CD4-positive, alpha-beta T cell treated with Interleukin-21 for 1 hour (primary cell): Measurements from ENCODE around the gene LUZP2.

Experiments used
- DNase-seq: peaks from one replicate; pipeline ENCODE4 v3.0.0-alpha.2; 2020

The LUZP2 gene

DNA sequence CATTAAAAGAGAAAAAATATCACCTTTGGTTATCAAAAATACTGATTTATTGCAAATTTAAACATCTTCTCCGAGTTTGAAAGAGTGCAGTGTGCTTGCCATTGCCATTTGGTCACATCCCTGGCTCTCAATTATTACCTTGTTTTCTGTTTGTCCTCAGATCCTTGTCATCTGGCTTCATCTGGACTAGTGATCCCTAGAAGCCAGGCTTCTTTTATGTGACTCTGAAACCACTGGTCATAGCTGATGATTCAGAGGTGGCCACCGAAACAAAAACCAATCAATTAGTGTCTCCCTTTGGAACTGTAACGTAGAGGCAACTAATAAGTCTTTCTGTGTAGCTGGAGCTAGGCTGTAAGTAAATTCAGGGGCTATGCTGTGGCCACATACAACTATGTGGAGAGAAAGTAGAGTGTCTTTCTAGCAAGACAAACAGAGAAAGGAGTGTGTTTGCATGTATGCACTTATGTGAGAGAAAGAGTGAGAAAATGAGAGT lies 237.9 kb downstream of the LUZP2 start:
- DNase-seq: no peak

- DNase-seq: no peak
Measured at GRCh38 chr11:24738972-24739371, 242.1 kb downstream of the LUZP2 start.

GRCh38 chr11:24739637-24740036 lies 242.8 kb downstream of the LUZP2 start:
- no peak for DNase-seq

DNA sequence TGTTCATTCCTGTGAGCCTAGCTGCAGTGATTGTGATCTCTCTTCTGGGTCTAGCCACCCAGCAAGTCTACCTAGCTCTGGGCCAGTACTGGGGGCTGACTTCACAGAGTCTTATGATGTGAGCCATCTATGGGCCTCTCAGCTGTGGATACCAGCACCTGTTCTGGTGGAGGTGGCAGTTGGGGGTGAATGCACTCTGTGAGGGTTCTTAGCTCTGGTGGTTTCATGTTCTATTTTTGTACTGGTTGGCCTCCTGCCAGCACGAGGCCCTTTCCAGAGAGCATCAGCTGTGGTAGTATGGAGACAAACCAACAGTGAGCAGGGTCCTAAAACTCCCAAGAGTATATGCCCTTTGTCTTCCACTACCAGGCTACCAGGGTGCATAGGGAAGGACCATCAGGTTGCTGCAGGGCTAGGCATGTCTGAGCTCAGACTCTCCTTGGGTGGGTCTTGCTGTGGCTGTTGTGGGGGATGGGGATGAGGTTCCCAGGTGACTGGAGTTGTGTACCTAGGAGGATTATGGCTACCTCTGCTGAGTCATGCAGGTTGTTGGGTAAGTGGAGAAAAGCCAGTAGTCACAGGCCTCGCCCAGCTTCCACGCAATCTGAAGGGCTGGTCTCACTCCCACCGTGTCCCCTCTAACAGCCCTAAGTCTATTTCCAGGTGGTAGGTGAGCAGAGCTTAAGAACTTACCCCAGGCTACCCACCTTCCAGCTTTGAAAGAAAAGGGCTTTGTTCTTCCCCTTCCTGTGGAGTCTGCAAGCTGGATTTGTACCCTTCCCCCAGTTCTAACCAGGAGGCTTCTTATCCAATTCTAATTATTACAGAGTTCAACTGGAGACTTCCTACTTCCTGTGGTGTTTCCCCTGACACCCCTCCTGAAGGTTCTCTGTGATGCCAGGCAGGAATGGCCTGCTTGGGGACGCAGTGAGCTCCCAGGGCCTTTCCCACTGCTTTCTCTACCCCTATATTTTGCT lies 250.7 kb downstream of the LUZP2 start:
- no peak for DNase-seq

DNA sequence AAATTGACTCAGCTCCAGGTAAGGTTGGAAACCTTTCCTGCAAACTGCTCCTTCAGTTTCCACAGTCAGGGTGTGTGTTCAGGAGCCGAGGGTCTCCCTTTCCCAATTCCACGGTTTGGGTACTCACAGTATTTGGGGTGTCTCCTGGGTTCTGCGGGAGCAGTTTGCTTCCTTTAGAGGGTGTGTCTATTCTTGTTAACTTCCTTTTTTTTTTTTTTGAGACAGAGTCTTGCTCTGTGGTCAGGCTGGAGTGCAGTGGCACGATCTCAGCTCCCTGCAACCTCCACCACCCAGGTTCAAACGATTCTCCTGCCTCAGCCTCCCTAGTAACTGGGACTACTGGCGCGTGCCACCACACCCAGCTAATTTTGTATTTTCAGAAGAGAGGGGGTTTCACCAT lies 251.4 kb downstream of the LUZP2 start:
- DNase-seq: no peak

DNA sequence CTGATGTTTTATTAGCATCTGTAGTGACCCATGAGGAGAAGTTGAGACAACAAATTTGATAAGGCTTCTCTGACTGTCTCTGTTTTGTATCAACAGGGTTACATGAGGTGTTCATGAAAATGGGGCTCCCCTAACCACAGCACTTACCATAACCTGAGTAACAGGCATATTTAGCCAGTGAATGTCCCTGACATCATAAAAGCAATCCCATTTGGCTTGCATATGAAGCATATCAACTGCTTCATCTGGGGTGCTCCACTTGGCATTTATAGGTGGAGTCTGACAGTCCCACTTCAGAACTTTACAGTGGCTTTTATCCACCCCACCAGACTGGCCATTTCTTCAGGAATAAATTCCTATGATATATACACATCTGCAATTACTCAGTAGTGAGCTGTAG lies 257.6 kb downstream of the LUZP2 start:
- no peak for DNase-seq

- no peak for DNase-seq
Measured at GRCh38 chr11:24755260-24755839, 258.5 kb downstream of the LUZP2 start.

DNA sequence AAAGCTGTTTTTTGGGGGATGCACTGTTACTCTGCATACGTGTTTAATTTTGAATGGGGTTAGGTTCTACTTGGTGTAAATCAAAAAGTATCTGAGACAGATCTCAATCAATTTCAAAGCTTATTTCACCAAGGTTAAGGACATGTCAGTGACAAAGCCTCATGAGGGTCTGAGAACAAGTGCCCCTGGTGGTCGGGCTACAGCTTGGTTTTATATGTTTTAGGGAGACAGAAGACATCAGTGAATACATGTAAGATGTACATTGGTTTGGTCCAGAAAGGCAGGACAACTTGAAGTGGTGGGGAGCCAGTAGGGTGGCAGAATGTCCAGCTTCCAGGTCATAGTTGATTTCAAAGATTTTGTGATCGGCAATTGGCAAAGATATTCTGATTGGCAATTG lies 262.9 kb downstream of the LUZP2 start:
- DNase-seq: no peak

- no peak for DNase-seq
Measured at GRCh38 chr11:24760681-24761080, 263.8 kb downstream of the LUZP2 start.

- no peak for DNase-seq
Measured at GRCh38 chr11:24762076-24762475, 265.2 kb downstream of the LUZP2 start.

- DNase-seq: no peak
Measured at GRCh38 chr11:24767411-24767810, 270.6 kb downstream of the LUZP2 start.

GRCh38 chr11:24773322-24773721 lies 276.5 kb downstream of the LUZP2 start:
- DNase-seq: no peak

GRCh38 chr11:24779791-24780190 lies 282.9 kb downstream of the LUZP2 start:
- no peak for DNase-seq

GRCh38 chr11:24781288-24781687 lies 284.4 kb downstream of the LUZP2 start:
- DNase-seq: no peak

DNA sequence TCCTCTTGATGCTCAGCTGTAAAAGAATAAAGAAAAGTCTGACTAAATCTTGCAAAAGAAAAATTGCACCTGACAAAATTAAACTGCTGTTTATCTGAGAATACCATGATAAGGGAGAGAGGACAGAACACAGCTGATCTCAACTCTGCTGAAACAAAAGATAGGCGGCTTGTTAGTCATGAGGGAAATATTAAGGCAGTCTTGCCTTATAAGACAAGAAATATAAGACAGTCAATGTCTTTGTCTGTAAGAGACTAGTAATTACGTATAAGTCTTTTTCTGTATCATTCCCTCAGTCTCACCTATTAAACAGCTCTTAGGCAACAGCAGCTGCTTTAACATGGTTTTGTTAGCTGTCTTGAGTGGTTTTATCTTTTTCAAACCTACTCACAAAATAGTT lies 296.6 kb downstream of the LUZP2 start:
- no peak for DNase-seq

DNA sequence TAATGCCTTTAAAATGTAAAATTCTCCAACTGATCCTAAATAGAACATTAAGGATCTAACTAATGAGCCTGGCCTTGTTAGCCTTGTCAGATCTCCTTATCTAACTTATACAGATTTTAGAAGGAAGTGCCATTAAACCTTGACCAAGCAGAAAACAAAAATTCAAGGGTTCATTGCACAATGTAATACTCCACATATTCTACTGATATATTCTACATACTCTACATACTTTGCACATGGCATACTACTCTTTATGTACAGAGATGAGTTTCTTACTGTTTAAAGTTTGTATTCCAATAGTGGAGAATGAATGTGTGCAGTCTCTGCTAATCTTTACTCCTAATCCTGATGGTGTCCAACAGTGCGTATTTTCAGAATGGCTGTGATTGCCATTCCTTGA lies 297.2 kb downstream of the LUZP2 start:
- no peak for DNase-seq

DNA sequence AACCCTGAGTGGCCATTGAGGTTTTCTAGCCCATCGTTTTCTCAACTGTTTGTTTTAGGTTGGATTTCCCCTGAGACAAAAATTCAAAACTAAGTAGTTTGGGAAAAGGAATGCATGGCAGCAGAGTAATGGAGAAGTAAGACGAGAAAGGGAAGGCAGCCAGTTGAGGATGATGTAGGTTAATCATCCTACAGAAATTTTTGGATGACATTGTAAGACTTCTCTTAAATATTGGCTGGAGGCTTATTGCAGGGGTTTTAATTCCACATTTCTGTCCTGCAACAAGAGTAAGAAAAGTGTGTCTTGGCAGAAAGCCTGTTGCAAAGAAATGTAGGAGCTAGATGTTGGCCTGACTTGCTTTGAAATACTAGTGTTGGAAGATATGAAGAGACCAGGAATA lies 308.8 kb downstream of the LUZP2 start:
- no peak for DNase-seq

- no peak for DNase-seq
Measured at GRCh38 chr11:24808173-24808572, 311.3 kb downstream of the LUZP2 start.

DNA sequence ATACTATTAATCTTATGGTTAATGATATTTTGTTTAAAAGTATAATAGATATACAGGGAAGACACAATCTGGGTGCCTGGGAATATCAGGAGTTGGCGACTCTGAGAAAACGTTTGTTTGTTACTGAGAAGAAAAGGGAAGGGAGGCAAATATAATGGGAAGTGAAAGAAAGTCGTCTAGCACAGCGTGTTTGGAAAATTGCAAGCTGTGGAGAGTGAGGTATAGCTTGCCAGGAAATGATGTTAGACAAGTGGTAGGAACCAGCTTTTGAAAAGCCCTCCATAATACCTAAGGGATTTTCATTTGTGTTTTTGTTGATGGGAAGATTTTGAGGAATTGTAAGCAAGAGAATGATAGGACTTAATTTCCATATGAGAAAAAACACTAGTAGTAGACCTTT lies 322.2 kb downstream of the LUZP2 start:
- no peak for DNase-seq

DNA sequence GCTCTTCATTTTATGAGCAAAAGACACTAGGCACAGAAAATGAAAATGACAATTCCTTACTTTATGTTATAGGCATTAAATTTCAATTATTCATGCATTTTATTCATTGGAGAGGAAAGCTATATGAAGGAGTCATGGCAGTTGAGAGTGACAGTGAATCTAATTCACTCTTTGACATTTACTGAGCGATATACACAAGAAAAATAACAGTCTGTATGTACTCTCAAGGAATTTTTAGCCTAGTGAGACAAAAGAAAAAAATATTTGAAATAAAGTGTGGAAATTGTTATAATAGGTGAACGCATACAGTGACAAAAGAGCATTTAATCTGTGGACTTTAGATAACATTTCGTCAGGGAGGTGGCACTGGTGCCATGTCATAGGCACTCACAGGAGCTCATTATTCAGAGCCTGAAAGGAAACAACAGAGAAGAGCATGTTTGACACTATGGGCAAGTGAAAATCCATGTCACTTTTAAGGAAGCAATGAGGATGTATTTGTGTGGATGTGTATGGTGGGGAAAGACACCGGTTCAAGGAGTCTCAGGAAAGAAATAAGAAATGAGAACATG lies 323.1 kb downstream of the LUZP2 start:
- no peak for DNase-seq

DNA sequence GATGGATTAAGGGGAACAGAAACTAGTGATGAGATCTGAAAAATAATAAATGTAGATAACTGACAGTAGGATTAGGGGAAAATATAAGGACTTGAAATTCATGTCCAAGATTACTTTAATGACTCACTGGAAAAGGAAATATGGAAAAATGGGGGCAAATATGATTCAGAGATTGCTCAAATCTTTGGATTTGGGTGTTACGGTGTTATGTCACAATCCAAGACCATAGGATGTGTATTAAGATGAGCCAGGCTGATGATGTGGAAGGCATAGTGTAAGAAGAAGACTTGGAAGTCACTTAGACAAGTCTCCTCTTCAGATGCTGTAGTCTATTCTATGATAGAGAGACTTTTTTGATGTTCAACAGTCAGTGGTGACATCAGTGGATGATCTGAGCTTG lies 323.7 kb downstream of the LUZP2 start:
- DNase-seq: no peak

DNA sequence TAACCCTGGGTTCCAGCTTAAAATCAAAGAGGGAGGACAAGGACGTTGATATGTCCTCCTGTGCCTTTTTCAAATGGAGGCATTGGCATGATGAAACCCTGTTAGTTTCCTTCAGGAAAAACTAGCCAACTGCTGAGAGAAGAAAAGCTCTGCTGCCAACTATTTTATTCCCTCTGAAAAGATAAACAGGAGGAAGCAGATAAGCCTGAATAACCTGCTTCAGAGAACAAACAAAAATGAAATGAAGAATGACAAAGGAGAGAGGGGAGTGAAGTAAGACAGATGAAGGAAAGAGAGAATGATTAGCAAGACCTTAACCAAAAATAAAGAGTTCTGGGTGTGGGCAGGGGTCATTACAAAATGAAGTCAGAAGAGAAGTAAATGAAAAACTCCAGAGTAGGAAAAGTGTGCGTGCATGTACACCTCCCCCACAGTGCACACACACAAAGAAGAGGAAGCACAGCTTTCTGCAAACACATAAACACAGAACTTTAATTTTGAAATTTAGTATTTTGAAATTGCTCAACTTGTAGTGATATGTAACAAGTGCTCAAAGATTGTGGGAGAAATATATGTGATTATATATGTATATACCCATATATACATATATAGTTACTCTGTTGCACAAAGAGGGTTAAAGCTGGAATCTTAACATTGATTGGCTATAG lies 332.2 kb downstream of the LUZP2 start:
- DNase-seq: no peak

GRCh38 chr11:24833573-24833972 lies 336.7 kb downstream of the LUZP2 start:
- no peak for DNase-seq
